Measurements from ENCODE around the gene NPM1.

NPM1 gene

GRCh38 chr5:171454549-171454948 is 66.9 kb downstream of the NPM1 start:
- H3K4me1 Mint-ChIP-seq (ENCODE audit: low read depth) = peaks cover 8% of the 10 kb centered on the region
- H3K36me3 Mint-ChIP-seq (ENCODE audit: low read depth) = no peaks in the 10 kb centered on the region
- peaks cover 47% of the 10 kb centered on the region for H3K27me3 Mint-ChIP-seq
- DNase-seq = no peak
- no peaks in the 10 kb centered on the region for H3K9me3 Mint-ChIP-seq
- no peak overlapping the region for H3K27ac Mint-ChIP-seq
- no peak overlapping the region for H3K4me3 Mint-ChIP-seq

DNA sequence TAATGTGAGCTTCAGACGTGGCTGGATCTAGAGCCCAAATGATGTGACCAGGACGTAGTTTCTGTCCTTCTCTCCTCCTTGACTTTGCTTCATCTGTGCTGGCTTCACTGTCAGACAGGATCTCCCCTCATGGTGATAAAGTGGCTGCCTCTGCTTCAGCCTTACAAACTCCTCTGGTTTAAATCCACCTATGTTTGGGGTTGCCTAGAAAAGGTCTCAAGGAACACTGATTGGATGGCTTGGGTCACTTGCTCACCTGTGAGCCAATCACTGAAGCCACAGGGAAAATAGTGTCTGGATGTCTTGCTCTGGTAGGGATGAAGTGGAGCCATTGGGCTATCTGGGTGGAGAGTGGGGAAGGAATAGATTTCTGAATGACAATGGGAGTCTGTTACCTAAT is 67.9 kb downstream of the NPM1 start:
- no peak for DNase-seq
- no peak overlapping the region for H3K4me3 Mint-ChIP-seq
- H3K4me1 Mint-ChIP-seq (ENCODE audit: low read depth) = peaks cover 4% of the 10 kb centered on the region
- H3K27ac Mint-ChIP-seq = no peak overlapping the region
- H3K36me3 Mint-ChIP-seq (ENCODE audit: low read depth) = no peaks in the 10 kb centered on the region
- H3K9me3 Mint-ChIP-seq = no peaks in the 10 kb centered on the region
- H3K27me3 Mint-ChIP-seq = peaks cover 40% of the 10 kb centered on the region

- no peaks in the 10 kb centered on the region for H3K36me3 Mint-ChIP-seq (ENCODE audit: low read depth)
- no peak for DNase-seq
- no peak overlapping the region for H3K27ac Mint-ChIP-seq
- no peak overlapping the region for H3K4me3 Mint-ChIP-seq
- H3K9me3 Mint-ChIP-seq = no peaks in the 10 kb centered on the region
- no peaks in the 10 kb centered on the region for H3K4me1 Mint-ChIP-seq (ENCODE audit: low read depth)
- H3K27me3 Mint-ChIP-seq = peaks cover 34% of the 10 kb centered on the region
These were observed 69.7 kb downstream of the NPM1 start for GRCh38 chr5:171457208-171457981.

DNA sequence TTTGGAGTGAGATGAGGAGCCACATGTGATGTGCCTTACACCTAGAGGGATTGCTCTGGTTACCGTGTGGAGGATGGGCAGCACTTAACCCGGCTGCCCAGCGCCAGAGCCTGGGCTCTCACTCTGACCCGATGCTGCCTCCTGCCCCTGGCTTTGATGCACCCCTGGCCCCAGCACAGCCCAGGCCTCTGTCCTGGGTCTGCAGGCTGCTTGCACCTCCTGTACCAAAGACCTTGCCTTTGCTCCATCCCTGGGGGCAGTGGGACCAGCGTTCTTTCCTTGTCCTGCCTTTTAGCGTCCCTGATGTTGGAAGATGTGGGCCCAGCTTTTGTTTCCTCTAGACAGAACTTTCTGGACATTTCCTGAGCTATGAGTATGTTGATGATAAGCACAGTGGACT is 72.2 kb downstream of the NPM1 start:
- no peak for DNase-seq
- no peak overlapping the region for H3K27ac Mint-ChIP-seq
- H3K27me3 Mint-ChIP-seq = peaks cover 24% of the 10 kb centered on the region
- H3K9me3 Mint-ChIP-seq = no peaks in the 10 kb centered on the region
- H3K36me3 Mint-ChIP-seq (ENCODE audit: low read depth) = no peaks in the 10 kb centered on the region
- no peaks in the 10 kb centered on the region for H3K4me1 Mint-ChIP-seq (ENCODE audit: low read depth)
- H3K4me3 Mint-ChIP-seq = no peak overlapping the region

All from activated T-cell treated with anti-CD3 and anti-CD28 coated beads, Interleukin-2, amount 50 U/mL, for 24 hours (primary cell).